Keratinocyte (primary cell): ENCODE measurements around the gene CDC42SE2.

Source experiments
- EZH2 ChIP-seq: IDR thresholded peaks from one replicate; pipeline ENCODE4 v1.6.1; 2012; ENCODE audit warnings: inconsistent platforms, mild to moderate bottlenecking, low read length, moderate library complexity
- TF ChIP-seq, protein P1 (sequence below), 3 experiments: IDR thresholded peaks in 1 of 3; conservative IDR thresholded peaks in 1 of 3; optimal IDR thresholded peaks in 1 of 3; 2 replicates in 2 of 3; 3 replicates in 1 of 3; pipeline versions ENCODE3 to v1.5.1; 2011; ENCODE audit warnings: low read length in 3 of 3, mild to moderate bottlenecking in 3 of 3, moderate library complexity in 2 of 3, control low read depth in 1 of 3, inconsistent platforms in 1 of 3; ENCODE audit not compliant: insufficient read depth in 2 of 3; ENCODE audit errors: extremely low read depth in 1 of 3

DNA sequence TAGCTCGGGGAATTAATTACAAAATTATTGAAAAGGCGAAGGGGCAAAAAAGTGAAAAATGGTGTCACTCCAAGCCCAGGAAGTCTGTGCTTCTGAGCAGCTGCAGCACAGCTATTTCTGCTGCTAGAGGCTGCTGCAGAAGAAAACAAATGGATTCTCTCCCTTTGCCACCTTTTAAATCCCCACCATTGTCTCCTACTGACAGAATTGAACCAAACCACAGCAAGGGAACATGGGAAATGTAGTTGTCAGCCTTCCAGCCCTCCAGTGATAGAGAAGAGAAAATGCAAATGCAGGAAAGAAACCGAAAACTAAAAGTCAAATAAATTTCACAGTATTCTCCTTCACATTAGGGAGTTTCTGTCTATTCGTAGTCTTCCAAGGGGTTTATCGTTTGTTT lies 33.4 kb upstream of the CDC42SE2 start:
- no peak for TF ChIP-seq EZH2
- TF ChIP-seq, protein P1, sequence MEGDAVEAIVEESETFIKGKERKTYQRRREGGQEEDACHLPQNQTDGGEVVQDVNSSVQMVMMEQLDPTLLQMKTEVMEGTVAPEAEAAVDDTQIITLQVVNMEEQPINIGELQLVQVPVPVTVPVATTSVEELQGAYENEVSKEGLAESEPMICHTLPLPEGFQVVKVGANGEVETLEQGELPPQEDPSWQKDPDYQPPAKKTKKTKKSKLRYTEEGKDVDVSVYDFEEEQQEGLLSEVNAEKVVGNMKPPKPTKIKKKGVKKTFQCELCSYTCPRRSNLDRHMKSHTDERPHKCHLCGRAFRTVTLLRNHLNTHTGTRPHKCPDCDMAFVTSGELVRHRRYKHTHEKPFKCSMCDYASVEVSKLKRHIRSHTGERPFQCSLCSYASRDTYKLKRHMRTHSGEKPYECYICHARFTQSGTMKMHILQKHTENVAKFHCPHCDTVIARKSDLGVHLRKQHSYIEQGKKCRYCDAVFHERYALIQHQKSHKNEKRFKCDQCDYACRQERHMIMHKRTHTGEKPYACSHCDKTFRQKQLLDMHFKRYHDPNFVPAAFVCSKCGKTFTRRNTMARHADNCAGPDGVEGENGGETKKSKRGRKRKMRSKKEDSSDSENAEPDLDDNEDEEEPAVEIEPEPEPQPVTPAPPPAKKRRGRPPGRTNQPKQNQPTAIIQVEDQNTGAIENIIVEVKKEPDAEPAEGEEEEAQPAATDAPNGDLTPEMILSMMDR (optimal IDR thresholded peaks at IDR 0.05 in 1 of 3, IDR thresholded peaks at IDR 0.05 in 1 of 3, conservative IDR thresholded peaks at IDR 0.05 in 1 of 3; ENCODE audit: extremely low read depth in 1 of 3, insufficient read depth in 2 of 3, low read length in 3 of 3), result no peak
